Right lobe of liver (tissue), 6 donors: Measurements from ENCODE around the gene KCNK5. TPM values are rescaled to one million over a fixed set of nuclear protein-coding genes. Genes with fewer than 3 reads are reported as not detected.

ENCODE experiments used
- ATAC-seq, 4 donors: fragments of 200-7000 bp; cut with Tn5 transposase; one replicate each; pipeline ENCODE4 v1.9.1; 2020; ENCODE audit warnings: mild to moderate bottlenecking in 4 of 4, moderate library complexity in 4 of 4
- DNase-seq, 3 donors: peaks; one replicate each; pipeline ENCODE4 v3.0.0-alpha.2; 2020
- H3K27ac ChIP-seq, 3 donors: fragments of 200-600 bp; one replicate each; pipeline ENCODE4 v1.8.0; 2022
- H3K27me3 ChIP-seq, 2 donors: fragments of 200-600 bp; one replicate each; pipeline ENCODE4 v1.8.0; 2022
- H3K36me3 ChIP-seq, 4 donors: fragments of 200-600 bp; sonication (generic) in 1 of 4; one replicate each; pipeline versions ENCODE4 v1.5.1 to v1.8.0; 2017 to 2022; ENCODE audit warnings: control low read depth in 1 of 4
- H3K4me1 ChIP-seq, 4 donors: fragments of 200-600 bp; sonication (generic) in 1 of 4; one replicate each; pipeline versions ENCODE4 v1.5.1 to v1.8.0; 2017 to 2022; ENCODE audit warnings: control low read depth in 1 of 4
- H3K4me3 ChIP-seq, 3 donors: fragments of 200-600 bp; one replicate each; pipeline ENCODE4 v1.8.0; 2022
- H3K9me3 ChIP-seq, 4 donors: fragments of 200-600 bp; sonication (generic) in 1 of 4; one replicate each; pipeline versions ENCODE4 v1.5.1 to v1.8.0; 2017 to 2022; ENCODE audit warnings: control low read depth in 1 of 4
- POLR2A ChIP-seq: fragments of 450-650 bp; IDR thresholded peaks from one replicate; pipeline ENCODE4 v1.6.1; 2017; ENCODE audit warnings: antibody characterized with exemption, mild to moderate bottlenecking
- WGBS: methylation state at CpG from one replicate; pipeline ENCODE4 v1.1.6; 2018; ENCODE audit warnings: low coverage, low lambda C conversion rate; ENCODE audit not compliant: insufficient coverage; ENCODE audit errors: missing lambda C conversion rate; 5-methylcytosine and 5-hydroxymethylcytosine counted together
- intact Hi-C, 2 donors: fragments of 100-400 bp; cut with DNase I; formaldehyde crosslinking; loops; one replicate each; pipeline versions ENCODE4 v1.11.2 to v1.14.1; 2022
- total RNA-seq, 6 experiments: library from RNA; depleted of rRNA in 2 of 6; stranded (reverse); fragments of >200 nt in 2 of 6; fragmentation: NEBNext Ultra II Directional in 3 of 6; extraction: Animal tissue kit (Norgen Biotek cat#: 25700) in 3 of 6; gene quantifications; one replicate each; pipeline versions ENCODE4 v1.1.0 to v1.2.4, GENCODE V29; 2016 to 2023
- TF ChIP-seq, protein P1 (sequence below), 4 donors: fragments of 200-600 bp in 3 of 4; fragments of 450-650 bp in 1 of 4; IDR thresholded peaks; one replicate each; pipeline versions ENCODE4 v1.5.1 to v1.8.0; 2016 to 2022; ENCODE audit warnings: antibody characterized with exemption in 4 of 4, mild to moderate bottlenecking in 2 of 4
- donor health status: DM: no; HTN: yes; CAD: no.
- donor health status: DM: no; HTN: no; CAD: no.
- donor health status: DM: no; HTN: no; CAD: no.
- donor health status: DM: no; HTN: yes; CAD: no.
- donor health status: DM: no; HTN: yes; CAD: no.

Gene KCNK5
- total RNA-seq, 6 experiments from 2014 or later, result 3.2 to 54.3 (median 6.7) TPM

DNA sequence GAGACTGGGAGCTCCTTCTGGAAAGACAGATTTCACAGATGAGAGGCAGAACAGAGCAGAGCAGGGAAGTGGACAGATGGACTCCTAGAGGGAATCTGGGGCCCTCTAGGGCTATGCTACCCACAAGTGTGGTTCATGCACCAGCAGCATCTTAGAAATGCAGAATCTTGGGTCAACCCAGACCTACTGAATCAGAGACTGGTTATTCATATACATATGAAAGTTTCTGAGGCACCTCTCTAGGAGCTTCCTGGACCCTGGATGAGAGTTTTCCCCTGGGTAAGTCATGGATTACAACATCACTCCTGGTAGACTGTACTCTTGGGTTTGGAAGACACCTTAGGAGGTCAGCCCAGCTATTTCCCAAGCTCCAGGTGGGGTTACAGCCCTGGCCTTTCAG, 58.9 kb downstream of the KCNK5 start:
- Histone ChIP-seq H3K9me3 (no peaks in the 10 kb centered on the region), H3K27me3 (no peaks in the 10 kb centered on the region), H3K36me3 (no peaks in the 10 kb centered on the region), H3K4me1 (no peaks in the 10 kb centered on the region), H3K27ac (no peak overlapping the region), H3K4me3 (no peak overlapping the region)
- intact Hi-C loops, result no loop called here
- no peak for TF ChIP-seq POLR2A
- TF ChIP-seq, protein P1, sequence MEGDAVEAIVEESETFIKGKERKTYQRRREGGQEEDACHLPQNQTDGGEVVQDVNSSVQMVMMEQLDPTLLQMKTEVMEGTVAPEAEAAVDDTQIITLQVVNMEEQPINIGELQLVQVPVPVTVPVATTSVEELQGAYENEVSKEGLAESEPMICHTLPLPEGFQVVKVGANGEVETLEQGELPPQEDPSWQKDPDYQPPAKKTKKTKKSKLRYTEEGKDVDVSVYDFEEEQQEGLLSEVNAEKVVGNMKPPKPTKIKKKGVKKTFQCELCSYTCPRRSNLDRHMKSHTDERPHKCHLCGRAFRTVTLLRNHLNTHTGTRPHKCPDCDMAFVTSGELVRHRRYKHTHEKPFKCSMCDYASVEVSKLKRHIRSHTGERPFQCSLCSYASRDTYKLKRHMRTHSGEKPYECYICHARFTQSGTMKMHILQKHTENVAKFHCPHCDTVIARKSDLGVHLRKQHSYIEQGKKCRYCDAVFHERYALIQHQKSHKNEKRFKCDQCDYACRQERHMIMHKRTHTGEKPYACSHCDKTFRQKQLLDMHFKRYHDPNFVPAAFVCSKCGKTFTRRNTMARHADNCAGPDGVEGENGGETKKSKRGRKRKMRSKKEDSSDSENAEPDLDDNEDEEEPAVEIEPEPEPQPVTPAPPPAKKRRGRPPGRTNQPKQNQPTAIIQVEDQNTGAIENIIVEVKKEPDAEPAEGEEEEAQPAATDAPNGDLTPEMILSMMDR (IDR thresholded peaks at IDR 0.05), result no peak
- DNase-seq (no peak), ATAC-seq (no peak)

DNA sequence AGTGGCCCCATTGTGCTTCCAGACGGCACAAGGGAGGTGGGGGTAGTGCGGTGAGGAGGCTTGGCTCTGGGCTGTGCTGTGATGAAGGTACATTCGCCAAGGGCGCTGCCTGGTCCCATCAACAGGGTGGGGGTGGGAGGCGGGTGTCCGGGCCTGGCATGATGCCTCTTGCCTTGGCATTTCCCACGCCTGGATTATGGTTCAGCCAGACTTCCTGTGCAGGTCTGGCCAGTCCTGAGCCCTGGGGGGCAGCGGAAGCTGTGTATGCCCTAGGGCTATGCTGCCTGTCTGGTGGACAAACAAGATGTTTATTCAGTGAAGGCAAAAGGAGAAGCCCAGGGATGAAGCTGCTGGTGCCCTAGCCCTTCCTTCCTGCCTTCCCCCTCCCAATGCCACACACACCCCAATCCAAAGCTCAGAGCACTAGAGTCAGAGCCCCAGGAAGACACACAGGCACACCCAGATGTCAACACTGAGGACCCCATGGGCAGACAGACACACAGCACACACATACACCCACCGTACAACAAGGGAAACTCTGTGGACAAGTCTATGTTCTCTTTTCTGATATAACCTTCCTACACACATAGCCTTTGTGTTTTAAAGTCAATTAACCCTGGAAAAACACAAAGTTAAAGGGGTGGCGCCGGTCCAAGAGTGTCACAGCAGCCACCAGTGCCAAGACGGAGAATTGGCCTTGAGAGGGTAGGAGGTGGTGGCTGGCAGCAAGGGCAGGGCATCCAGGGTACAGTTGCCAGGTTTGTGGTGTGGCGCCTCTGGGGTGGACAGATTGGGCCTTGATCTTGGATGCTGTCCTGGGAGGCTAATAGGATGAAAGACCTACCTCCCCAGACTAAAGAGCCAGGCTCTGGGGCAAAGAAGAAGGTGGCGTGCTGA, 59.6 kb downstream of the KCNK5 start:
- intact Hi-C loops, result loop anchor here in 1 of 2 donors (5.0 kb wide), 1 partner anchor 138 kb away; no protein-coding TSS in a partner anchor
- no peak for DNase-seq
- H3K27ac ChIP-seq, result no peak overlapping the region

DNA sequence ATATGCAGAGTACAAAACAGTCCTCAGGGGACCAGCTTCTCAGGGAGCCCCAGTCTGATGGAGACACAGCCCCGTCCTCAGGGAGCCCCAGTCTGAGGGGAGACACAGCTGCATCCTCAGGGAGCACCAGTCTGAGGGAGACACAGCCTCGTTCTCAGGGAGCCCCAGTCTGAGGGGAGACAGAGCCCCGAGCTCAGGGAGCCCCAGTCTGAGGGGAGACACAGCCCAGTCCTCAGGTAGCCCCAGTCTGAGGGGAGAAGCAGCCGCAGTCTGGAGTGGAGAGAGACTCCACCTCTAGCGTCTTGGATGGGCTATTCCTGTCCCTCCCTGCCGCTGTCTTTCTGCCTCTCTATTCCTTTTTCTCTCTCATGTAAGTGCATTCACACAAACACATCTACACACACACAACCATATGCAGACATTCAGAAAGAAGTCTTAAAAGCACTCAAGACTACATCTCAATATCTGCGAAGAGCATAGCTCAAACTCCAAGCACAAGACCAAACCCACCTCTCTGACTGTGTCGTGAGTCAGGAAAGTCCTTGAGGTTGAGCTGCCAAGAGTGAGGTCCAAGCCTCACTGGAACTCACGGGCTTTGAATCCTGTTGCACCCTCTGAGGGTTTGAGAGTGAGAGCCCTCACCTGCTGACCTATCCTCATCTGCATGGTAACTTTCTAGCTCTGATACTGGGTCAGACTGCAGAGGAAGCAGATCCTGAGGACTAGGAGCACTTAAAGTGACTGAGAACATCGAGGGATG, 61.2 kb downstream of the KCNK5 start:
- no peak for DNase-seq
- no peak overlapping the region for H3K4me3 ChIP-seq
- ATAC-seq, result no peak
- no peak for TF ChIP-seq POLR2A
- TF ChIP-seq, protein P1 (IDR thresholded peaks at IDR 0.05), result no peak
- H3K9me3 ChIP-seq, result no peaks in the 10 kb centered on the region
- H3K27ac ChIP-seq, result no peak overlapping the region
- no peaks in the 10 kb centered on the region for H3K27me3 ChIP-seq
- no peaks in the 10 kb centered on the region for H3K36me3 ChIP-seq
- intact Hi-C loops, result loop anchor here (2.0 to 5.0 kb wide), 2 partner anchors 135 to 139 kb away; no protein-coding TSS in a partner anchor
- WGBS, result 83% methylated on average over 7 of the region's 10 CpGs
- H3K4me1 ChIP-seq, result no peaks in the 10 kb centered on the region

More for the DNA sequence above, 59.6 kb downstream of the KCNK5 start:
- H3K9me3 ChIP-seq, result no peaks in the 10 kb centered on the region
- no peaks in the 10 kb centered on the region for H3K36me3 ChIP-seq
- TF ChIP-seq POLR2A, result no peak
- 29% methylated on average over 6 of the region's 14 CpGs for WGBS
- ATAC-seq, result peak in 2 of 4 donors; percentile 14 to 18
- no peaks in the 10 kb centered on the region for H3K27me3 ChIP-seq
- H3K4me3 ChIP-seq, result no peak overlapping the region
- H3K4me1 ChIP-seq, result no peaks in the 10 kb centered on the region

DNA sequence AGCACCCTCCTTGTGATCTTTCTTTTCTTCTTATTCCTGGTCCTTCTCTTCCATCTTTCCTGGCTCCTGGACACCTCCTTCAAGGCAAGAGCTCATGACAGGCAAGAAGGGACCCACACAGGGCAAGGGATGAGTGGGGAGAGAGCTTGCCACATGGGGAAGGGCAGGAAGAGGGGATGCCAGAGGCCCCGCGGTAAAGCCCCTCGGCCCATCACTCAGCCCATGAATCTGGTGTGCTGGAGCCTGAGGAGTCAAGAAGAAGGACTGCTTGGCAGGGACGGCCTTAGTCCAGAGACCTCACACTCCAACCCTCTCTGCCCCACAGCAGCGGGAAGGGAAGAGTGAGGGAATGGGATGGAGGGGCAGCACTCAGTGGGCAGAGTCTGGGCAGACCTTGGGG, 62.0 kb downstream of the KCNK5 start:
- Histone ChIP-seq H3K27me3 (no peaks in the 10 kb centered on the region), H3K4me1 (no peaks in the 10 kb centered on the region), H3K4me3 (no peak overlapping the region), H3K27ac (no peak overlapping the region), H3K36me3 (no peaks in the 10 kb centered on the region), H3K9me3 (no peaks in the 10 kb centered on the region)
- intact Hi-C loops, result loop anchor here (2.0 to 5.0 kb wide), 2 partner anchors 135 to 140 kb away; no protein-coding TSS in a partner anchor
- WGBS, result 86% methylated on average over 1 of the region's 5 CpGs
- TF ChIP-seq POLR2A, result no peak
- ATAC-seq, result no peak
- DNase-seq, result no peak

DNA sequence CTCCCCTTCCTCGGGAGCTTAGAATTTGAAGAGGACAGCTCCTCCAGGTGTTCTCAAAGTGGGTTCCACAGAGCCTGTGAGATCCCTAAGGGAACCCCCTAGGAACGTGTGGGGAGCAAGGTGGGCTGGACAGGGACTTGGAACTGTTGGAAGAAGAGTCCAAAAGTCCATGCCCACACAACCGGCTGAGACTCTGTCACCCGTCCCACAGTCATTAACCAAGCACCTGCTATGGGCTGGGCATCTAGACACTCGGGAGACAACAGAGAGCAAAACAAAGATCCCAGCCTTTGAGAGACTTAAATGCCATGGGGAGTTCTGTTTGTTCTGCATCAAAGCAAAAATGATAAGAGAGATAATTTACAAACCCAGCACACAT, 62.4 kb downstream of the KCNK5 start:
- WGBS, result 68% methylated on average over 4 of the region's 5 CpGs
- H3K27ac ChIP-seq, result no peak overlapping the region
- DNase-seq (no peak), ATAC-seq (no peak)
- H3K36me3 ChIP-seq, result no peaks in the 10 kb centered on the region
- no peak overlapping the region for H3K4me3 ChIP-seq
- TF ChIP-seq, protein P1 (IDR thresholded peaks at IDR 0.05), result no peak
- no peak for TF ChIP-seq POLR2A
- no peaks in the 10 kb centered on the region for H3K9me3 ChIP-seq
- H3K4me1 ChIP-seq, result no peaks in the 10 kb centered on the region
- no peaks in the 10 kb centered on the region for H3K27me3 ChIP-seq
- intact Hi-C loops, result loop anchor here (2.0 to 5.0 kb wide), 2 partner anchors 136 to 140 kb away; no protein-coding TSS in a partner anchor
